ENCODE data around the gene DPP10.

The DPP10 gene

GRCh38 chr2:114805195-114805594 lies 362.8 kb downstream of the DPP10 start:
- DNase-seq (ENCODE audit: low read depth in 2 of 2) = no peak

GRCh38 chr2:114810092-114810491 lies 367.7 kb downstream of the DPP10 start:
- DNase-seq (ENCODE audit: low read depth in 2 of 2) = no peak

- DNase-seq (ENCODE audit: low read depth in 2 of 2) = no peak
These were observed 369.8 kb downstream of the DPP10 start for GRCh38 chr2:114812261-114812660.

GRCh38 chr2:114814355-114814754 lies 371.9 kb downstream of the DPP10 start:
- DNase-seq (ENCODE audit: low read depth in 2 of 2) = no peak

- DNase-seq (ENCODE audit: low read depth in 2 of 2) = no peak
These were observed 378.6 kb downstream of the DPP10 start for GRCh38 chr2:114821055-114821454.

GRCh38 chr2:114843963-114844362 lies 401.5 kb downstream of the DPP10 start:
- DNase-seq (ENCODE audit: low read depth in 2 of 2) = no peak

GRCh38 chr2:114857196-114857595 lies 414.8 kb downstream of the DPP10 start:
- DNase-seq (ENCODE audit: low read depth in 2 of 2) = no peak

- no peak for DNase-seq (ENCODE audit: low read depth in 2 of 2)
These were observed 417.5 kb downstream of the DPP10 start for GRCh38 chr2:114859726-114860510.

GRCh38 chr2:114862243-114862642 lies 419.8 kb downstream of the DPP10 start:
- no peak for DNase-seq (ENCODE audit: low read depth in 2 of 2)

- DNase-seq (ENCODE audit: low read depth in 2 of 2) = no peak
These were observed 422.5 kb downstream of the DPP10 start for GRCh38 chr2:114864901-114865300.

GRCh38 chr2:114880046-114880445 lies 437.6 kb downstream of the DPP10 start:
- DNase-seq (ENCODE audit: low read depth in 2 of 2) = no peak

GRCh38 chr2:114919985-114920384 lies 477.5 kb downstream of the DPP10 start:
- no peak for DNase-seq (ENCODE audit: low read depth in 2 of 2)

GRCh38 chr2:114922076-114922475 lies 479.6 kb downstream of the DPP10 start:
- no peak for DNase-seq (ENCODE audit: low read depth in 2 of 2)

GRCh38 chr2:114925296-114926255 lies 483.1 kb downstream of the DPP10 start:
- DNase-seq (ENCODE audit: low read depth in 2 of 2) = no peak

GRCh38 chr2:114926303-114926702 lies 483.9 kb downstream of the DPP10 start:
- DNase-seq (ENCODE audit: low read depth in 2 of 2) = no peak

- DNase-seq (ENCODE audit: low read depth in 2 of 2) = no peak
These were observed 486.8 kb downstream of the DPP10 start for GRCh38 chr2:114929225-114929624.

- no peak for DNase-seq (ENCODE audit: low read depth in 2 of 2)
These were observed 491.3 kb downstream of the DPP10 start for GRCh38 chr2:114933671-114934241.

- no peak for DNase-seq (ENCODE audit: low read depth in 2 of 2)
These were observed 492.6 kb downstream of the DPP10 start for GRCh38 chr2:114935031-114935430.

- DNase-seq (ENCODE audit: low read depth in 2 of 2) = no peak
These were observed 495.0 kb downstream of the DPP10 start for GRCh38 chr2:114937366-114937930.

- no peak for DNase-seq (ENCODE audit: low read depth in 2 of 2)
These were observed 498.5 kb downstream of the DPP10 start for GRCh38 chr2:114940785-114941458.

- DNase-seq (ENCODE audit: low read depth in 2 of 2) = no peak
These were observed 506.9 kb downstream of the DPP10 start for GRCh38 chr2:114949228-114949804.
